ENCODE measurements around the gene LAMA2. TPM values are rescaled to one million over a fixed set of nuclear protein-coding genes. Genes with fewer than 3 reads are reported as not detected.

Gene LAMA2
- total RNA-seq, 2 experiments from 2014 or later = 0.69 to 1.5 TPM

DNA sequence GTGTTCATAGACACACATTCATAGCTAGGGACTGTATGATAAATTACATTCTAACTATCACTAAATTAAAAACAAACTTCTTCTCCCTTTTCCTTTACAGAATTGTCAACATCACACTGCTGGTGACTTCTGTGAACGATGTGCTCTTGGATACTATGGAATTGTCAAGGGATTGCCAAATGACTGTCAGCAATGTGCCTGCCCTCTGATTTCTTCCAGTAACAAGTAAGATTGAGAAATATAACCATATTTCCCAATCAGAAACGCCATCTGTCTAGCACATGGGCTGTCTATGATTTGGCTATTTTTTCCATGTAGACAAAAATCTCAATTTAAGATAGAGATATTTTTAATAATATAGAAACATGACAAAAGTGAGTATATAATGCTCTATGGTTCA lies 459.3 kb downstream of the LAMA2 start:
- ChIA-PET POLR2A (no interaction called here), CTCF (no interaction called here)
- Mint-ChIP-seq H3K4me1 (ENCODE audit: low read depth) (no peaks in the 10 kb centered on the region), H3K9me3 (no peaks in the 10 kb centered on the region), H3K36me3 (ENCODE audit: low read depth) (peaks cover 2% of the 10 kb centered on the region), H3K4me3 (no peak overlapping the region), H3K27ac (no peak overlapping the region), H3K27me3 (peaks cover 16% of the 10 kb centered on the region)
- DNase-seq (no peak), ATAC-seq (no peak)
- TF ChIP-seq, protein P1, sequence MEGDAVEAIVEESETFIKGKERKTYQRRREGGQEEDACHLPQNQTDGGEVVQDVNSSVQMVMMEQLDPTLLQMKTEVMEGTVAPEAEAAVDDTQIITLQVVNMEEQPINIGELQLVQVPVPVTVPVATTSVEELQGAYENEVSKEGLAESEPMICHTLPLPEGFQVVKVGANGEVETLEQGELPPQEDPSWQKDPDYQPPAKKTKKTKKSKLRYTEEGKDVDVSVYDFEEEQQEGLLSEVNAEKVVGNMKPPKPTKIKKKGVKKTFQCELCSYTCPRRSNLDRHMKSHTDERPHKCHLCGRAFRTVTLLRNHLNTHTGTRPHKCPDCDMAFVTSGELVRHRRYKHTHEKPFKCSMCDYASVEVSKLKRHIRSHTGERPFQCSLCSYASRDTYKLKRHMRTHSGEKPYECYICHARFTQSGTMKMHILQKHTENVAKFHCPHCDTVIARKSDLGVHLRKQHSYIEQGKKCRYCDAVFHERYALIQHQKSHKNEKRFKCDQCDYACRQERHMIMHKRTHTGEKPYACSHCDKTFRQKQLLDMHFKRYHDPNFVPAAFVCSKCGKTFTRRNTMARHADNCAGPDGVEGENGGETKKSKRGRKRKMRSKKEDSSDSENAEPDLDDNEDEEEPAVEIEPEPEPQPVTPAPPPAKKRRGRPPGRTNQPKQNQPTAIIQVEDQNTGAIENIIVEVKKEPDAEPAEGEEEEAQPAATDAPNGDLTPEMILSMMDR (IDR thresholded peaks at IDR 0.05) = no peak
- intact Hi-C loops (cut with micrococcal nuclease) = no loop called here

DNA sequence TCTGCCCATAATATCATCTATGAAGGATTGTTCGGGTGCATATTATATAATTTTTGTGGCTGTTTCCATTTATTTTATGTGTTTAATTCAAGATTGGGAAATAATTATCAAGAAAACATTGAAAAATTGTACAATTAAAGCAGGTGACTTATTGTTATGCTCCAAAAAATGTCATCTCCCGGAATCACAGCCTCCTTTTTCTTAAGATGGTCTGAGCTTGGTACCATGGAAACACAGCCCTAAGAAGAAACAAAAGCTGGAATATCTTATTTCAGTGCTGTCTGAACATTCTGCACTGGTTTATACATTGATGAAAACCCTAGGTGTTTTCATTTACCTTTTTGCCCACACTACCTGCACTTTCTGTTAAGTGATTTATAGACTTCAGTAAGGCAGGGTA lies 459.9 kb downstream of the LAMA2 start:
- no peak overlapping the region for H3K27ac Mint-ChIP-seq
- DNase-seq = no peak
- ChIA-PET CTCF (no interaction called here), POLR2A (no interaction called here)
- intact Hi-C loops (cut with micrococcal nuclease) = no loop called here
- no peaks in the 10 kb centered on the region for H3K4me1 Mint-ChIP-seq (ENCODE audit: low read depth)
- H3K36me3 Mint-ChIP-seq (ENCODE audit: low read depth) = peaks cover 2% of the 10 kb centered on the region
- TF ChIP-seq, protein P1 (IDR thresholded peaks at IDR 0.05) = no peak
- no peak for ATAC-seq
- H3K9me3 Mint-ChIP-seq = no peaks in the 10 kb centered on the region
- no peak overlapping the region for H3K4me3 Mint-ChIP-seq
- peaks cover 16% of the 10 kb centered on the region for H3K27me3 Mint-ChIP-seq

DNA sequence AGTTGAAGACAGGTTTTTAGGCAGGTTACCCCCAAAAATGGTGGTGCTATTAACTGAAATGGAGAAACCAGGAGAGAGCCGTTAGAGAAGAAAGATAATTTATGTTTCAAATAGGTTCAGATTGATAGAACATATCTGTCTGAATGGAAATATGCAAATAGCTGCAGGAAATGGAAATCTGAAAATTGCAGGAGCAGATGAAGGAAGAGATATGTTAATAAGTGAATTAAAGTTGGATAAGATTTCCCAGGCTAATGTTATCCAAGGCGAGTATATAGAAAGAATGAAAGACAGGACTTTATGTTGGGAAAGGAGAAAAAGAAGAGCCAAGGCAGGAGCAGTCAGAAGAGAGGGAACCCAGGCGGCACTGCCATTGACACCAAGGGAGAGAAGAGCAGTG lies 461.4 kb downstream of the LAMA2 start:
- H3K9me3 Mint-ChIP-seq = no peaks in the 10 kb centered on the region
- CTCF ChIA-PET = no interaction called here

DNA sequence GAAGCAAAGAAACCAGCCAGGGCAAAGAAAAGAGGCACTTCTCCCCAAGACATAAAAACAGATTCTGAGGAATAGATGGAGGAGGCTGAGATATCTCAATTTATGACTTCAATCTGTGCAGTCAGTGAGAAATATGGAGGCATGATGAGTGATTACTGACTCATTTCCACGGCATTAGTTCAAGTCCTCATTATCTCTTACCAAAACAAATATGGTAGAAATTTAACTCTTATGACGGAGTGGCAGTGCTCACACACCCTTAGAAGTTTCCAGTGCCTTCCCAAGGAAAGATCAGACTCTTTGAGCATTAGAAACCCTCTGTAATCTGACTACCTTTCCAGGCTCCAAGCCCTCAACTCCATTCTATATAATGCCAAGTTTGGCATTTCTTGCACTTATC lies 463.0 kb downstream of the LAMA2 start:
- no peak overlapping the region for H3K4me3 Mint-ChIP-seq
- ATAC-seq (no peak), DNase-seq (no peak)
- TF ChIP-seq, protein P1 (IDR thresholded peaks at IDR 0.05) = no peak
- H3K9me3 Mint-ChIP-seq = no peaks in the 10 kb centered on the region
- ChIA-PET CTCF (no interaction called here), POLR2A (no interaction called here)
- no peaks in the 10 kb centered on the region for H3K4me1 Mint-ChIP-seq (ENCODE audit: low read depth)
- peaks cover 9% of the 10 kb centered on the region for H3K27me3 Mint-ChIP-seq
- intact Hi-C loops (cut with micrococcal nuclease) = no loop called here
- no peak overlapping the region for H3K27ac Mint-ChIP-seq
- H3K36me3 Mint-ChIP-seq (ENCODE audit: low read depth) = no peaks in the 10 kb centered on the region

More for the DNA sequence above, 461.4 kb downstream of the LAMA2 start:
- intact Hi-C loops (cut with micrococcal nuclease) = no loop called here
- Mint-ChIP-seq H3K4me3 (no peak overlapping the region), H3K27ac (no peak overlapping the region), H3K36me3 (ENCODE audit: low read depth) (peaks cover under 1% of the 10 kb centered on the region), H3K27me3 (peaks cover 14% of the 10 kb centered on the region), H3K4me1 (ENCODE audit: low read depth) (no peaks in the 10 kb centered on the region)
- POLR2A ChIA-PET = no interaction called here
- ATAC-seq (no peak), DNase-seq (no peak)
- TF ChIP-seq, protein P1 (IDR thresholded peaks at IDR 0.05) = no peak

DNA sequence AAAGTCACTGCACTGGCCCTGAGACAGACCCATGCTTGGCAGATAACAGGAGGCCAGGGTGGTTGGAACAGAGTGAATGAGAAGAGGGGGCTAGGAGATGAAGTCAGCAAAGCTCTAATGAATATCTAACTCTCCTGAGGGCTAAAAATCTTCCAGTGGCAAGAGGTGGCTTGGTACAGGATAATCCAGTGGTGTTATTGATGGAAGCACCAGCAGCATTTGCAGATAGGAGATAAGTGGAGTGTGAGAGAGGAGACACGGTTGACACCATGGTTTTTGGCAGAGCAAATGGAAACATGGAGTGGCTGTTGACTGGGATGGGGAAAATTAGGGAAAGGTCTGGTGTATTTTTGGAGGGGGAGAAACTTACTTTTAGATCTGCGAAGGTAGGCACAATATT lies 464.0 kb downstream of the LAMA2 start:
- H3K36me3 Mint-ChIP-seq (ENCODE audit: low read depth) = no peaks in the 10 kb centered on the region
- intact Hi-C loops (cut with micrococcal nuclease) = no loop called here
- POLR2A ChIA-PET = no interaction called here
- ATAC-seq (no peak), DNase-seq (no peak)
- CTCF ChIA-PET = interaction anchor here (0.6 kb wide), 1 partner anchor 1616 kb away, joined by 3 read pairs; no protein-coding TSS in a partner anchor
- TF ChIP-seq, protein P1 (IDR thresholded peaks at IDR 0.05) = no peak
- H3K27ac Mint-ChIP-seq = no peak overlapping the region
- peaks cover 9% of the 10 kb centered on the region for H3K27me3 Mint-ChIP-seq
- no peaks in the 10 kb centered on the region for H3K4me1 Mint-ChIP-seq (ENCODE audit: low read depth)
- H3K4me3 Mint-ChIP-seq = no peak overlapping the region
- H3K9me3 Mint-ChIP-seq = no peaks in the 10 kb centered on the region

Data from activated CD8-positive, alpha-beta T cell treated with anti-CD3 and anti-CD28 coated beads for 36 hours (primary cell).